ENCODE results near the gene ITGA3.

The ITGA3 gene

DNA sequence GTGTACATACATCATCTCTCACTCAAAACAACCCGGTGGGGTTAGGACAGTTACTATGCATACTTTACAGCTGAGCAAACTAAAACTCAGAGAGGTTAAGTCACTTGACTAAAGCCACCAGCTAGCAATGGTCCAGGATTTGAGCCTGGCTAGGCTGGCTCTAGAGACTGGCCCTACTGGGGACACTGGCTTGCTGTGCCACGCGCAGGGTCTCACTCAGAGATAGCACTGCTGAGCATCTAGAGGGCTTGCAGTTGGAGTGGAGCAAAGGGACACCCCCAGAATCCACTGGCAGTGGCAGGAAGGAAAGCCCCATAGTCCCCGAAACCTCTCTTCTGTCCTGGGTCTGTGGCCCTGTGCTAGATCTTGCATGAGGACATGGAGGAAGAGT is 62.9 kb downstream of the ITGA3 start:
- no peak for TF ChIP-seq YY1 (IDR thresholded peaks at IDR 0.05; ENCODE audit: low read depth)
- TF ChIP-seq EP300 (IDR thresholded peaks at IDR 0.05; ENCODE audit: borderline replicate concordance), result no peak
- TF ChIP-seq CREB1 (IDR thresholded peaks at IDR 0.05; ENCODE audit: low read depth), result no peak
- TF ChIP-seq TAF1 (IDR thresholded peaks at IDR 0.05; ENCODE audit: low read depth), result no peak
- no peak for TF ChIP-seq NFIC (IDR thresholded peaks at IDR 0.05)
- TF ChIP-seq, protein P1, sequence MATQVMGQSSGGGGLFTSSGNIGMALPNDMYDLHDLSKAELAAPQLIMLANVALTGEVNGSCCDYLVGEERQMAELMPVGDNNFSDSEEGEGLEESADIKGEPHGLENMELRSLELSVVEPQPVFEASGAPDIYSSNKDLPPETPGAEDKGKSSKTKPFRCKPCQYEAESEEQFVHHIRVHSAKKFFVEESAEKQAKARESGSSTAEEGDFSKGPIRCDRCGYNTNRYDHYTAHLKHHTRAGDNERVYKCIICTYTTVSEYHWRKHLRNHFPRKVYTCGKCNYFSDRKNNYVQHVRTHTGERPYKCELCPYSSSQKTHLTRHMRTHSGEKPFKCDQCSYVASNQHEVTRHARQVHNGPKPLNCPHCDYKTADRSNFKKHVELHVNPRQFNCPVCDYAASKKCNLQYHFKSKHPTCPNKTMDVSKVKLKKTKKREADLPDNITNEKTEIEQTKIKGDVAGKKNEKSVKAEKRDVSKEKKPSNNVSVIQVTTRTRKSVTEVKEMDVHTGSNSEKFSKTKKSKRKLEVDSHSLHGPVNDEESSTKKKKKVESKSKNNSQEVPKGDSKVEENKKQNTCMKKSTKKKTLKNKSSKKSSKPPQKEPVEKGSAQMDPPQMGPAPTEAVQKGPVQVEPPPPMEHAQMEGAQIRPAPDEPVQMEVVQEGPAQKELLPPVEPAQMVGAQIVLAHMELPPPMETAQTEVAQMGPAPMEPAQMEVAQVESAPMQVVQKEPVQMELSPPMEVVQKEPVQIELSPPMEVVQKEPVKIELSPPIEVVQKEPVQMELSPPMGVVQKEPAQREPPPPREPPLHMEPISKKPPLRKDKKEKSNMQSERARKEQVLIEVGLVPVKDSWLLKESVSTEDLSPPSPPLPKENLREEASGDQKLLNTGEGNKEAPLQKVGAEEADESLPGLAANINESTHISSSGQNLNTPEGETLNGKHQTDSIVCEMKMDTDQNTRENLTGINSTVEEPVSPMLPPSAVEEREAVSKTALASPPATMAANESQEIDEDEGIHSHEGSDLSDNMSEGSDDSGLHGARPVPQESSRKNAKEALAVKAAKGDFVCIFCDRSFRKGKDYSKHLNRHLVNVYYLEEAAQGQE (IDR thresholded peaks at IDR 0.05; ENCODE audit: low read depth), result no peak
- no peak for TF ChIP-seq FOXM1 (IDR thresholded peaks at IDR 0.05; ENCODE audit: borderline replicate concordance, low read depth)
- no peak for TF ChIP-seq ZBTB7A (IDR thresholded peaks at IDR 0.05; ENCODE audit: low read depth)
- TF ChIP-seq, protein P2, sequence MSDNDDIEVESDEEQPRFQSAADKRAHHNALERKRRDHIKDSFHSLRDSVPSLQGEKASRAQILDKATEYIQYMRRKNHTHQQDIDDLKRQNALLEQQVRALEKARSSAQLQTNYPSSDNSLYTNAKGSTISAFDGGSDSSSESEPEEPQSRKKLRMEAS (IDR thresholded peaks at IDR 0.05), result no peak
- no peak for TF ChIP-seq TEAD4 (IDR thresholded peaks at IDR 0.05)
- TF ChIP-seq RAD21 (IDR thresholded peaks at IDR 0.05; ENCODE audit: low read depth), result no peak
- no peak for TF ChIP-seq CEBPB (IDR thresholded peaks at IDR 0.05)
- TF ChIP-seq TCF12 (IDR thresholded peaks at IDR 0.05; ENCODE audit: low read depth), result no peak
- TF ChIP-seq, protein P3, sequence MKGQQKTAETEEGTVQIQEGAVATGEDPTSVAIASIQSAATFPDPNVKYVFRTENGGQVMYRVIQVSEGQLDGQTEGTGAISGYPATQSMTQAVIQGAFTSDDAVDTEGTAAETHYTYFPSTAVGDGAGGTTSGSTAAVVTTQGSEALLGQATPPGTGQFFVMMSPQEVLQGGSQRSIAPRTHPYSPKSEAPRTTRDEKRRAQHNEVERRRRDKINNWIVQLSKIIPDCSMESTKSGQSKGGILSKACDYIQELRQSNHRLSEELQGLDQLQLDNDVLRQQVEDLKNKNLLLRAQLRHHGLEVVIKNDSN (IDR thresholded peaks at IDR 0.05), result no peak
- TF ChIP-seq EGR1 (IDR thresholded peaks at IDR 0.05), result no peak

DNA sequence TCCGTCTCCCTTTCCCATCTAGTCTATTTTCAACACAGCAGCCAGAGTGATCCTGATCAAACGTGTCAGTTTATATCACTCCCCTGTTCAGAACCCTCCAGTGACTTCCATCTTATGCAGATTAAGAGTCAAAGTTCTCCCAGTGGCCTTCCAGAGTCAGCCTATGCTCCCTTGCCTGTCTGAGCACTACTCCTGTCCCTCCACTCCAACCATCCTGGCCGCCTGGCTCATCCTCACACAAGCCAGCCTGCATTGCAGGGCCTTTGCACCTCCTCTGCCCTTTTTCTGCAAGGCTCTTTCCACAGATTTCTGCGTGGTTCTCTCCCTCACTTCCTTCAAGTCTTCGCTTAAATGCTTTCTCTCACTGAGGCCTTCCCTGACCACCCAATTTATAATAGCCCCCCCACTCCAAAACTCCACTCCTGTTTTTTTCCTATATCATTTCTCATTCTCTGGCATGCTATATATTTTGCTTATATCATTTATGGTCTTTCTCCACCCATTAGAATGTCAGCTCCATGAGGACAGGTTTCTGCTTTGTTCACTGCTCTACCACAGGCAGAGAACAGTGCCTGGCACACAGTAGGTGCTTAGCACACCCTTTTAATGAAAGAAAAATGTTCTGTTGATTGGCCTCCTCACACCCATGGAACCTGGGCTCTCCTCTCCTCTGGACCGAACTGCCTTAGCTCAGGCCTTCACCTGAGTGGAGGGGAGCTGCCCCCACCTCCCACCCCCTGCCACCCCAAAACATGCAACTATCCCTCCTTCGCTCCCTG is 64.8 kb downstream of the ITGA3 start:
- no peak for TF ChIP-seq FOXM1 (IDR thresholded peaks at IDR 0.05; ENCODE audit: borderline replicate concordance, low read depth)
- no peak for TF ChIP-seq NFIC (IDR thresholded peaks at IDR 0.05)
- no peak for TF ChIP-seq EP300 (IDR thresholded peaks at IDR 0.05; ENCODE audit: borderline replicate concordance)
- TF ChIP-seq RAD21 (IDR thresholded peaks at IDR 0.05; ENCODE audit: low read depth), result no peak
- TF ChIP-seq, protein P1 (IDR thresholded peaks at IDR 0.05; ENCODE audit: low read depth), result no peak
- no peak for TF ChIP-seq YY1 (IDR thresholded peaks at IDR 0.05; ENCODE audit: low read depth)
- TF ChIP-seq, protein P2 (IDR thresholded peaks at IDR 0.05), result no peak
- TF ChIP-seq EGR1 (IDR thresholded peaks at IDR 0.05), result no peak
- no peak for TF ChIP-seq TCF12 (IDR thresholded peaks at IDR 0.05; ENCODE audit: low read depth)
- TF ChIP-seq, protein P3 (IDR thresholded peaks at IDR 0.05), result no peak
- no peak for TF ChIP-seq TEAD4 (IDR thresholded peaks at IDR 0.05)
- TF ChIP-seq ZBTB7A (IDR thresholded peaks at IDR 0.05; ENCODE audit: low read depth), result no peak
- TF ChIP-seq CREB1 (IDR thresholded peaks at IDR 0.05; ENCODE audit: low read depth), result no peak
- TF ChIP-seq CEBPB (IDR thresholded peaks at IDR 0.05), result no peak
- no peak for TF ChIP-seq TAF1 (IDR thresholded peaks at IDR 0.05; ENCODE audit: low read depth)

DNA sequence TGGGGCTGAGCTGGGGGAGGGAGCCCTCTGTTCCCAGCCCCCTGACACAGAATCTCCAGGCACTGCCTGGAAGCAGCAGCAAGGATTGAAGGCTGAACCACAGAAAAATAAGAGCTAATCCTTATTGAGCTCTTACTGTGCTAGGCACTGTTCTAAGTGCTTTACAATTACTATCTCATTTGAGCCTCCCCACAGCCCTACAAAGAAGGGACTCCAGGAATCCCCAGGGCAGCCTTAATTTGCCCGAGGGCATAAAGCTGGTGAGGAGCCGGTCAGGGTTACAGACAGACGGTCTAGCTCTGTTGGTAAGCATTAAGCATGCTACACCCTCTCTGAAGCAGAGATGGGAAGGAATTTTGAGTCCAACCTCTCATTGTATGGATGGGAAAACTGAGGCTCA is 67.0 kb downstream of the ITGA3 start:
- TF ChIP-seq RAD21 (IDR thresholded peaks at IDR 0.05; ENCODE audit: low read depth) (no peak), YY1 (IDR thresholded peaks at IDR 0.05; ENCODE audit: low read depth) (no peak), EP300 (IDR thresholded peaks at IDR 0.05; ENCODE audit: borderline replicate concordance) (no peak), CREB1 (IDR thresholded peaks at IDR 0.05; ENCODE audit: low read depth) (no peak), CEBPB (IDR thresholded peaks at IDR 0.05) (no peak), NFIC (IDR thresholded peaks at IDR 0.05) (no peak), TAF1 (IDR thresholded peaks at IDR 0.05; ENCODE audit: low read depth) (no peak), EGR1 (IDR thresholded peaks at IDR 0.05) (no peak), ZBTB7A (IDR thresholded peaks at IDR 0.05; ENCODE audit: low read depth) (no peak), FOXM1 (IDR thresholded peaks at IDR 0.05; ENCODE audit: borderline replicate concordance, low read depth) (no peak), TCF12 (IDR thresholded peaks at IDR 0.05; ENCODE audit: low read depth) (no peak), TEAD4 (IDR thresholded peaks at IDR 0.05) (no peak)
- TF ChIP-seq, protein P1 (IDR thresholded peaks at IDR 0.05; ENCODE audit: low read depth), result no peak
- TF ChIP-seq, protein P3 (IDR thresholded peaks at IDR 0.05), result no peak
- TF ChIP-seq, protein P2 (IDR thresholded peaks at IDR 0.05), result no peak
